GDM1 (cell line): ENCODE data around the gene CHST11.
"Not testable (repeated sequence)": the region's sequence is repeated elsewhere in the genome, so short reads cannot be mapped to it uniquely, and the experiment has no call there.

ENCODE experiments used
- DNase-seq: peaks from one replicate; lab custom pipeline; 2025; lab: John Stamatoyannopoulos, UW

The CHST11 gene

GRCh38 chr12:104604995-104605675 lies 148.4 kb downstream of the CHST11 start:
- DNase-seq: no peak

GRCh38 chr12:104605685-104606084 lies 148.9 kb downstream of the CHST11 start:
- no peak for DNase-seq

- DNase-seq: no peak
These were observed 152.2 kb downstream of the CHST11 start for GRCh38 chr12:104608998-104609397.

GRCh38 chr12:104609445-104609844 lies 152.7 kb downstream of the CHST11 start:
- DNase-seq: no peak

- DNase-seq: no peak
These were observed 153.9 kb downstream of the CHST11 start for GRCh38 chr12:104610513-104611235.

- DNase-seq: no peak
These were observed 154.9 kb downstream of the CHST11 start for GRCh38 chr12:104611671-104612070.

- DNase-seq: not testable (repeated sequence)
These were observed 156.6 kb downstream of the CHST11 start for GRCh38 chr12:104613372-104613771.

GRCh38 chr12:104615048-104615561 lies 158.4 kb downstream of the CHST11 start:
- no peak for DNase-seq

- no peak for DNase-seq
These were observed 161.9 kb downstream of the CHST11 start for GRCh38 chr12:104618691-104619090.

GRCh38 chr12:104619305-104619704 lies 162.6 kb downstream of the CHST11 start:
- no peak for DNase-seq

- DNase-seq: no peak
These were observed 164.2 kb downstream of the CHST11 start for GRCh38 chr12:104620837-104621531.

- no peak for DNase-seq
These were observed 166.2 kb downstream of the CHST11 start for GRCh38 chr12:104622928-104623327.

- no peak for DNase-seq
These were observed 167.1 kb downstream of the CHST11 start for GRCh38 chr12:104623883-104624282.

GRCh38 chr12:104624529-104624928 lies 167.8 kb downstream of the CHST11 start:
- no peak for DNase-seq

GRCh38 chr12:104626069-104626837 lies 169.5 kb downstream of the CHST11 start:
- DNase-seq: no peak

GRCh38 chr12:104627231-104627989 lies 170.7 kb downstream of the CHST11 start:
- DNase-seq: no peak

GRCh38 chr12:104627990-104628830 lies 171.5 kb downstream of the CHST11 start:
- no peak for DNase-seq

- DNase-seq: no peak
These were observed 172.0 kb downstream of the CHST11 start for GRCh38 chr12:104628831-104629135.

- no peak for DNase-seq
These were observed 173.5 kb downstream of the CHST11 start for GRCh38 chr12:104630230-104630670.

- no peak for DNase-seq
These were observed 175.1 kb downstream of the CHST11 start for GRCh38 chr12:104631867-104632266.
